K562 (cell line): Measurements from ENCODE around the gene CABP7. TPM values are rescaled to one million over a fixed set of nuclear protein-coding genes. Genes with fewer than 3 reads are reported as not detected.

Source experiments
- ATAC-seq: fragments of 200-7000 bp; cut with Tn5 transposase; 3 replicates; pipeline ENCODE4 v1.9.1; 2020; ENCODE audit warnings: moderate library complexity
- BruUV-seq: library from RNA; stranded (reverse); fragments of 400-500 nt; replicated peaks from 2 replicates; lab custom pipeline; 2021; lab: Mats Ljungman, UMichigan
- CTCF ChIA-PET: fragments of 300-600 bp; formaldehyde crosslinking; extraction: SDS; loops from one replicate; lab custom pipeline; 2021; ENCODE audit warnings: low intra/inter-chr PET ratio; lab: Yijun Ruan, JAX
- POLR2A ChIA-PET: fragments of 300-600, 350-650 bp; sonication (Branson Sonifier 250); formaldehyde crosslinking; extraction: SDS; loops from one replicate; lab custom pipeline; 2021; ENCODE audit warnings: antibody characterized with exemption, inconsistent platforms; lab: Yijun Ruan, JAX
- DNase-seq, 4 experiments: peaks; one replicate each; pipeline versions ENCODE4 v3.0.0 to v3.0.0-alpha.2; 2011 to 2018; ENCODE audit warnings: low spot score in 3 of 4, mixed read lengths in 3 of 4; ENCODE audit errors: extremely low read depth in 1 of 4
- FAIRE-seq: peaks from 2 replicates; lab custom pipeline; 2011; peaks lifted over from hg19 to GRCh38; lab: Jason Lieb, UNC
- H2AFZ ChIP-seq: 2 replicates; pipeline ENCODE4 v1.6.0; 2011; ENCODE audit warnings: low read depth, low read length, control low read depth, inconsistent platforms
- H3K27ac ChIP-seq: fragments of 200-600 bp; 3 replicates; pipeline ENCODE4 v1.8.0; 2011; ENCODE audit warnings: low read depth, mild to moderate bottlenecking, control low read depth, inconsistent platforms, low read length, moderate library complexity, mixed read lengths; ENCODE audit errors: extremely low read depth
- H3K27me3 ChIP-seq, 2 experiments: fragments of 300-600 bp in 1 of 2; 2 replicates in 1 of 2; 3 replicates in 1 of 2; pipeline versions ENCODE4 v1.6.0 to v1.8.0; 2011; ENCODE audit warnings: inconsistent platforms in 2 of 2, low read length in 2 of 2, mild to moderate bottlenecking in 1 of 2, mixed read lengths in 1 of 2, moderate library complexity in 1 of 2; ENCODE audit not compliant: control insufficient read depth in 2 of 2, insufficient read depth in 2 of 2
- H3K36me3 ChIP-seq: fragments of 300-600 bp; 3 replicates; pipeline ENCODE4 v1.8.0; 2011; ENCODE audit warnings: mild to moderate bottlenecking, low read length, inconsistent platforms; ENCODE audit not compliant: control insufficient read depth, insufficient read depth
- H3K4me1 ChIP-seq, 2 experiments: fragments of 200-600 bp in 1 of 2; replicated peaks in 1 of 2; 2 replicates in 1 of 2; 3 replicates in 1 of 2; pipeline versions ENCODE4 v1.5.1 to v1.8.0; 2011; ENCODE audit warnings: inconsistent platforms in 2 of 2, low read length in 2 of 2, mild to moderate bottlenecking in 1 of 2, mixed read lengths in 1 of 2, moderate library complexity in 1 of 2; ENCODE audit not compliant: control insufficient read depth in 2 of 2, insufficient read depth in 2 of 2
- H3K4me2 ChIP-seq: 2 replicates; pipeline ENCODE4 v1.6.1; 2011; ENCODE audit warnings: low read length, control low read depth, inconsistent platforms, mixed read lengths; ENCODE audit not compliant: insufficient read depth
- H3K4me3 ChIP-seq: fragments of 200-600 bp; sonication (generic), shearing (Covaris generic); 2 replicates; pipeline ENCODE4 v1.5.1; 2016; ENCODE audit warnings: control low read depth, inconsistent platforms
- H3K79me2 ChIP-seq: fragments of 200-600 bp; 3 replicates; pipeline ENCODE4 v1.8.0; 2011; ENCODE audit warnings: low read length, inconsistent platforms; ENCODE audit not compliant: control insufficient read depth, insufficient read depth
- H3K9ac ChIP-seq, 2 experiments: 2 replicates each; pipeline versions ENCODE4 v1.6.0 to v1.6.1; 2011; ENCODE audit warnings: low read depth in 2 of 2, low read length in 2 of 2, control low read depth in 1 of 2, inconsistent platforms in 1 of 2, mild to moderate bottlenecking in 1 of 2, mixed read lengths in 1 of 2; ENCODE audit not compliant: insufficient read depth in 1 of 2
- H3K9me1 ChIP-seq: one replicate; pipeline ENCODE4 v1.6.0; 2011; ENCODE audit warnings: inconsistent platforms, mild to moderate bottlenecking, low read length, moderate library complexity; ENCODE audit not compliant: control insufficient read depth, insufficient read depth
- H3K9me3 ChIP-seq: replicated peaks from 2 replicates; pipeline ENCODE4 v1.5.1; 2011; ENCODE audit warnings: low read depth, low read length, inconsistent platforms; ENCODE audit not compliant: control insufficient read depth, insufficient read depth
- H4K20me1 ChIP-seq: replicated peaks from 2 replicates; pipeline ENCODE4 v1.6.1; 2011; ENCODE audit warnings: low read length, inconsistent platforms, mixed read lengths; ENCODE audit not compliant: control insufficient read depth, insufficient read depth
- FOSL1 ChIP-seq: fragments of 200-800 bp; sonication (Bioruptor generic); conservative IDR thresholded peaks from 2 replicates; pipeline ENCODE4 v1.6.1; 2016; ENCODE audit warnings: missing genetic modification characterization, missing compliant biosample characterization
- NCOA4 ChIP-seq: fragments of 450-650 bp; IDR thresholded peaks from 2 replicates; pipeline ENCODE4 v1.6.1; 2018; ENCODE audit warnings: mild to moderate bottlenecking; ENCODE audit not compliant: partially characterized antibody
- RAD21 ChIP-seq, 2 experiments: fragments of 250-450 bp in 1 of 2; fragments of 450-650 bp in 1 of 2; sonication (Bioruptor Pico) in 1 of 2; formaldehyde crosslinking in 1 of 2; IDR thresholded peaks in 1 of 2; conservative IDR thresholded peaks in 1 of 2; 2 replicates each; pipeline versions ENCODE4 v1.4.0 to v1.8.0; 2020 to 2022; ENCODE audit warnings: mild to moderate bottlenecking in 2 of 2, moderate library complexity in 1 of 2
- SMAD3 ChIP-seq: fragments of 450-650 bp; formaldehyde crosslinking; conservative IDR thresholded peaks from 2 replicates; pipeline ENCODE4 v1.4.0; 2020; ENCODE audit warnings: mild to moderate bottlenecking
- SMC3 ChIP-seq: conservative IDR thresholded peaks from 2 replicates; pipeline ENCODE4 v1.6.1; 2011; ENCODE audit warnings: low read depth, low read length, improper control_type of control experiment; ENCODE audit not compliant: insufficient read depth
- U2AF2 ChIP-seq: fragments of 200-400 bp; formaldehyde crosslinking; optimal IDR thresholded peaks from 2 replicates; pipeline ENCODE3; 2017; ENCODE audit warnings: low read depth, mild to moderate bottlenecking, low read length
- ZNF830 ChIP-seq: fragments of 250-450 bp; sonication (Bioruptor Pico); IDR thresholded peaks from 2 replicates; pipeline ENCODE4 v1.5.0; 2021; ENCODE audit warnings: mild to moderate bottlenecking
- whole genome bisulfite sequencing: fragments of 100-300 bp; shearing (Covaris generic); methylation state at CpG from one replicate; pipeline ENCODE4 v1.1.6; 2016; ENCODE audit warnings: low coverage, mixed read lengths; ENCODE audit not compliant: insufficient coverage; ENCODE audit errors: missing lambda C conversion rate; 5-methylcytosine and 5-hydroxymethylcytosine counted together
- in situ Hi-C: fragments of 300-500 bp; cut with MboI; formaldehyde crosslinking; loops from 4 replicates; pipeline ENCODE4 v1.15.0; 2018; ENCODE audit warnings: inconsistent platforms, mixed read lengths
- intact Hi-C: fragments of 100-400 bp; cut with micrococcal nuclease; formaldehyde crosslinking; loops from 2 replicates; pipeline ENCODE4 v1.14.2; 2022
- polyA plus RNA-seq, 8 experiments: library from polyadenylated mRNA; depleted of rRNA in 4 of 8; stranded (reverse) in 5 of 8; unstranded in 3 of 8; fragments of >200 nt; fragmentation: Nextera tagmentation in 2 of 8; fragmentation: Illumina TruSeq in 1 of 8; extraction: Ambion mirVana in 2 of 8; extraction: Trizol in 1 of 8; gene quantifications; 2 replicates each; pipeline versions ENCODE4 v1.2.1 to v1.2.3, GENCODE V29; 2011 to 2014; ENCODE audit warnings: inconsistent platforms in 1 of 8, missing spikeins in 1 of 8
- total RNA-seq, 7 experiments: library from RNA; depleted of rRNA in 6 of 7; stranded (reverse); fragments of >200 nt in 6 of 7; fragmentation: Illumina TruSeq in 2 of 7; extraction: Trizol in 2 of 7; gene quantifications; 2 replicates each; pipeline versions ENCODE4 v1.2.1 to v1.2.3, GENCODE V29; 2011 to 2021; ENCODE audit warnings: low replicate concordance in 1 of 7
- TF ChIP-seq, protein P1 (sequence below), 3 experiments: IDR thresholded peaks in 2 of 3; conservative IDR thresholded peaks in 1 of 3; 2 replicates each; pipeline ENCODE4 v1.5.1; 2011 to 2012; ENCODE audit warnings: low read length in 3 of 3, mild to moderate bottlenecking in 3 of 3, control low read depth in 2 of 3, improper control_type of control experiment in 1 of 3, inconsistent platforms in 1 of 3, low read depth in 1 of 3, mixed read lengths in 1 of 3, moderate library complexity in 1 of 3; ENCODE audit not compliant: insufficient read depth in 2 of 3
- TF ChIP-seq, protein P2 (sequence below): conservative IDR thresholded peaks from 2 replicates; pipeline ENCODE4 v1.6.1; 2011; ENCODE audit warnings: low read depth, mild to moderate bottlenecking, low read length; ENCODE audit not compliant: control insufficient read depth

The CABP7 gene
- total and polyA plus RNA-seq, 9 of the 15 experiments (the other 6 are each of a cell fraction or from before 2014, with no cell fraction given) = not detected

GRCh38 chr22:29772170-29772641, 52.4 kb downstream of the CABP7 start:
- Histone ChIP-seq H2AFZ (no peak overlapping the region), H3K9me3 (no peaks in the 10 kb centered on the region), H3K36me3 (peaks cover 29% of the 10 kb centered on the region), H4K20me1 (no peaks in the 10 kb centered on the region; the same call in 1 of the 2 replicates), H3K4me2 (no peak overlapping the region), H3K4me1 (peaks cover 2 to 3% of the 10 kb centered on the region in 2 experiments; a peak in 2 of 5 replicates), H3K4me3 (no peak overlapping the region), H3K9me1 (no peaks in the 10 kb centered on the region), H3K79me2 (peaks cover 22% of the 10 kb centered on the region), H3K27ac (no peak overlapping the region), H3K9ac (no peak overlapping the region), H3K27me3 (no peaks in the 10 kb centered on the region)
- ChIA-PET CTCF (interaction anchor here (1.2 kb wide), 1 partner anchor 233 kb away, joined by 6 read pairs; no protein-coding TSS in a partner anchor), POLR2A (no interaction called here)
- in situ Hi-C loops (no loop called here), intact Hi-C loops (loop anchor here (1.0 kb wide), 1 partner anchor 233 kb away; no protein-coding TSS in a partner anchor)
- no TSS peak for BruUV-seq
- 9% methylated on average over 2 of the region's 5 CpGs for WGBS
- FAIRE-seq = peak; percentile 84
- DNase-seq = peak in 2 of 4 experiments; percentile 19 to 48
- peak; percentile 83 for ATAC-seq
- TF ChIP-seq FOSL1 (tag) (no peak), U2AF2 (no peak), NCOA4 (no peak), ZNF830 (no peak), SMC3 (0 out of 2 replicates have a peak, but pooled peaks have one; percentile 20), SMAD3 (no peak), RAD21 (CRISPR knock-in tag; conservative IDR thresholded peaks at IDR 0.05 in 1 of 2, IDR thresholded peaks at IDR 0.05 in 1 of 2) (peak in 1 of 2 experiments; percentile 61; a peak in 2 of 4 replicates)
- TF ChIP-seq, protein P1, sequence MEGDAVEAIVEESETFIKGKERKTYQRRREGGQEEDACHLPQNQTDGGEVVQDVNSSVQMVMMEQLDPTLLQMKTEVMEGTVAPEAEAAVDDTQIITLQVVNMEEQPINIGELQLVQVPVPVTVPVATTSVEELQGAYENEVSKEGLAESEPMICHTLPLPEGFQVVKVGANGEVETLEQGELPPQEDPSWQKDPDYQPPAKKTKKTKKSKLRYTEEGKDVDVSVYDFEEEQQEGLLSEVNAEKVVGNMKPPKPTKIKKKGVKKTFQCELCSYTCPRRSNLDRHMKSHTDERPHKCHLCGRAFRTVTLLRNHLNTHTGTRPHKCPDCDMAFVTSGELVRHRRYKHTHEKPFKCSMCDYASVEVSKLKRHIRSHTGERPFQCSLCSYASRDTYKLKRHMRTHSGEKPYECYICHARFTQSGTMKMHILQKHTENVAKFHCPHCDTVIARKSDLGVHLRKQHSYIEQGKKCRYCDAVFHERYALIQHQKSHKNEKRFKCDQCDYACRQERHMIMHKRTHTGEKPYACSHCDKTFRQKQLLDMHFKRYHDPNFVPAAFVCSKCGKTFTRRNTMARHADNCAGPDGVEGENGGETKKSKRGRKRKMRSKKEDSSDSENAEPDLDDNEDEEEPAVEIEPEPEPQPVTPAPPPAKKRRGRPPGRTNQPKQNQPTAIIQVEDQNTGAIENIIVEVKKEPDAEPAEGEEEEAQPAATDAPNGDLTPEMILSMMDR (IDR thresholded peaks at IDR 0.05 in 2 of 3, conservative IDR thresholded peaks at IDR 0.05 in 1 of 3; ENCODE audit: insufficient read depth in 2 of 3, low read depth in 1 of 3, low read length in 3 of 3) = peak; percentile 51 to 58 (median 52)
- TF ChIP-seq, protein P2, sequence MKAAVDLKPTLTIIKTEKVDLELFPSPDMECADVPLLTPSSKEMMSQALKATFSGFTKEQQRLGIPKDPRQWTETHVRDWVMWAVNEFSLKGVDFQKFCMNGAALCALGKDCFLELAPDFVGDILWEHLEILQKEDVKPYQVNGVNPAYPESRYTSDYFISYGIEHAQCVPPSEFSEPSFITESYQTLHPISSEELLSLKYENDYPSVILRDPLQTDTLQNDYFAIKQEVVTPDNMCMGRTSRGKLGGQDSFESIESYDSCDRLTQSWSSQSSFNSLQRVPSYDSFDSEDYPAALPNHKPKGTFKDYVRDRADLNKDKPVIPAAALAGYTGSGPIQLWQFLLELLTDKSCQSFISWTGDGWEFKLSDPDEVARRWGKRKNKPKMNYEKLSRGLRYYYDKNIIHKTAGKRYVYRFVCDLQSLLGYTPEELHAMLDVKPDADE = no peak
